GM19468 (cell line): ENCODE data around the gene ADAMTS14.

ENCODE experiments used
- ATAC-seq: cut with Tn5 transposase; IDR thresholded peaks from one replicate; pipeline ENCODE4 v1.9.1; 2021; ENCODE audit warnings: mild to moderate bottlenecking, moderate library complexity, moderate number of reproducible peaks; ENCODE audit not compliant: unreplicated experiment; ENCODE audit errors: extremely low read depth

The ADAMTS14 gene

GRCh38 chr10:70806841-70807240 is 134.5 kb downstream of the ADAMTS14 start:
- ATAC-seq: no peak

DNA sequence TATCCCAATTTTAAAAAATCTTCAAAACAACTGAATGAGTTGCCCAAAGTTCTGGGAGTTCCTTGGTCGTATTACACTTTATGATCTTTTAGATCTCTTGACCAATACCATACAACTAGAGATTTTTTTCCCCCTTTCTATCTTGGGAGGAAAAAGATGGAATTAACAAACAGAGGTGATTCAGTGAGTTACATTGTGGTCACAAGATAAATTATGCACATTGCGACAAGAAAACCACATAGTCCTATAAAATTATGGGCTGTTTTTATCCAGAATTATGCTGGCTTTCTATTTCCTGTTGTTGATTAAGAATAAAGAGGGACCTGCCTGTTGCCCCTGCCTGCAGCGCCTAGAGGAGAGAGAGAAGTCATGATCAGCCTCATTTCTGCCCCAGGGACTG is 135.2 kb downstream of the ADAMTS14 start:
- no peak for ATAC-seq

GRCh38 chr10:70809011-70809611 is 136.8 kb downstream of the ADAMTS14 start:
- no peak for ATAC-seq

- ATAC-seq: no peak
These were observed 137.4 kb downstream of the ADAMTS14 start for GRCh38 chr10:70809726-70810125.

DNA sequence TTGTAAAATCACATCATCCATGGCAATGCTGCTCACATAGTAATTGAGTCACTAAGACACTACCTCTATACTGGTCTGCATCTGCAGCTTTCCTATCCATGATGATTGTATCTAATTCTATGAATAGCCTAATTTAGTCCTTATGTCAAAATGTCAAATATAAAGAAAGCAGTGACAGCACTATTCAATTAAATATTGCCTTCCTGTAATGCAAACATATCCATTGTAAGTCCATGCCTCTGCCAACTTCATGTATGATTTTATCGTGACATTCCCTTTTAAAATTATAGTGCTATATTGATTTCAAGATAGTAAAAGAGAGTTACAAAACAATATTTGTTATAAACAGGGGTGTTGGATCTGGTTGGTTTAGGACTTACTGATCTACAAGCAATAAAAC is 138.7 kb downstream of the ADAMTS14 start:
- no peak for ATAC-seq

DNA sequence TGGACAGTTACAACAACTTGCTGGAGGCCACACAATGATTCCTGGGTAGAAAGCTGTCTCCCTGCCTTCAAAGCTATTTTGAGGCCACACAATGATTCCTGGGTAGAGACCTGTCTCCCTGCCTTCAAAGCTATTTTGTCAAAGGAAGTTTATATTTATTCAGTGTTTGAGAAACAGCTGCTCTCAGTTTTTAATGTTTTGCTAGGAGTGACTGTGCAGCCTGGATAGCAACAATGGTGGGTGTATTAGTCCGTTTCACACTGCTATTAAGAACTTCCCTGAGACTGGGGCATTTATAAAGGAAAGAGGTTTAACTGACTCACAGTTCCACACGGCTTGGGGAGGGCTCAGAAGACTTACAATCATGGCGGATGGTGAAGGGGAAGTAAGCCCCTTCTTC is 139.6 kb downstream of the ADAMTS14 start:
- ATAC-seq: no peak
